HUES64 (cell line): ENCODE results near the gene CSAD.

Experiments
- H3K27ac ChIP-seq: 2 replicates; pipeline ENCODE4 v1.7.0; 2013; ENCODE audit warnings: low read depth, low read length, inconsistent platforms
- H3K27me3 ChIP-seq: 2 replicates; pipeline ENCODE4 v1.6.1; 2013; ENCODE audit warnings: mild to moderate bottlenecking, low read length; ENCODE audit not compliant: insufficient read depth
- H3K36me3 ChIP-seq: 2 replicates; pipeline ENCODE4 v1.6.1; 2013; ENCODE audit warnings: mild to moderate bottlenecking, low read length; ENCODE audit not compliant: insufficient read depth
- H3K4me1 ChIP-seq: 2 replicates; pipeline ENCODE4 v1.6.1; 2013; ENCODE audit warnings: mild to moderate bottlenecking, low read length, moderate library complexity; ENCODE audit not compliant: insufficient read depth
- H3K4me3 ChIP-seq: 2 replicates; pipeline ENCODE4 v1.5.1; 2013; ENCODE audit warnings: mild to moderate bottlenecking, low read length, moderate library complexity
- H3K9ac ChIP-seq: 2 replicates; pipeline ENCODE4 v1.6.1; 2013; ENCODE audit warnings: mild to moderate bottlenecking, low read depth, low read length
- H3K9me3 ChIP-seq: 2 replicates; pipeline ENCODE4 v1.6.1; 2013; ENCODE audit warnings: low read depth, low read length; ENCODE audit not compliant: insufficient read depth
- WGBS: fragments of 150-250, 120-280 bp; methylation state at CpG from one replicate; pipeline ENCODE4 v1.1.7; 2013; ENCODE audit warnings: missing lambda C conversion rate; 5-methylcytosine and 5-hydroxymethylcytosine counted together

CSAD gene

GRCh38 chr12:53223389-53224060, 42.8 kb upstream of the CSAD start:
- Histone ChIP-seq H3K4me3 (peak overlapping the region; percentile 26), H3K36me3 (no peaks in the 10 kb centered on the region), H3K27ac (peak overlapping the region; percentile 38; the same call in 1 of the 2 replicates), H3K27me3 (peaks cover 12% of the 10 kb centered on the region), H3K4me1 (peaks cover 41% of the 10 kb centered on the region), H3K9me3 (no peaks in the 10 kb centered on the region), H3K9ac (peak overlapping the region; percentile 3; the same call in 1 of the 2 replicates)
- WGBS, result 8% methylated on average over 15 of the region's 16 CpGs

GRCh38 chr12:53222806-53223261, 42.1 kb upstream of the CSAD start:
- Histone ChIP-seq H3K27ac (no peak overlapping the region; the same call in 1 of the 2 replicates), H3K4me3 (no peak overlapping the region; the same call in 1 of the 2 replicates)

GRCh38 chr12:53222170-53222721, 41.5 kb upstream of the CSAD start:
- H3K27me3 ChIP-seq, result peaks cover 12% of the 10 kb centered on the region
- no peaks in the 10 kb centered on the region for H3K9me3 ChIP-seq
- peak overlapping the region; percentile 90 for H3K4me3 ChIP-seq
- H3K36me3 ChIP-seq, result no peaks in the 10 kb centered on the region
- peak overlapping the region; percentile 39; the same call in 1 of the 2 replicates for H3K27ac ChIP-seq
- H3K9ac ChIP-seq, result no peak overlapping the region
- H3K4me1 ChIP-seq, result peaks cover 47% of the 10 kb centered on the region
- WGBS, result 25% methylated on average over 4 of the region's 5 CpGs

More at GRCh38 chr12:53222806-53223261, 42.1 kb upstream of the CSAD start:
- Histone ChIP-seq H3K4me1 (peaks cover 48% of the 10 kb centered on the region), H3K27me3 (peaks cover 12% of the 10 kb centered on the region), H3K9ac (no peak overlapping the region), H3K9me3 (no peaks in the 10 kb centered on the region), H3K36me3 (no peaks in the 10 kb centered on the region)
- 30% methylated on average over 4 of the region's 4 CpGs for WGBS

GRCh38 chr12:53221203-53222080, 40.7 kb upstream of the CSAD start:
- peak overlapping the region; percentile 90 for H3K4me3 ChIP-seq
- H3K27ac ChIP-seq, result peak overlapping the region; percentile 86; the same call in 1 of the 2 replicates
- no peaks in the 10 kb centered on the region for H3K9me3 ChIP-seq
- peaks cover 12% of the 10 kb centered on the region for H3K27me3 ChIP-seq
- peak overlapping the region; percentile 58 for H3K9ac ChIP-seq
- no peaks in the 10 kb centered on the region for H3K36me3 ChIP-seq
- peaks cover 48% of the 10 kb centered on the region for H3K4me1 ChIP-seq
- under 1% methylated on average over 68 of the region's 72 CpGs for WGBS

GRCh38 chr12:53220694-53221202, 40.0 kb upstream of the CSAD start:
- under 1% methylated on average over 38 of the region's 42 CpGs for WGBS
- peak overlapping the region; percentile 86; the same call in 1 of the 2 replicates for H3K27ac ChIP-seq
- no peaks in the 10 kb centered on the region for H3K9me3 ChIP-seq
- peaks cover 12% of the 10 kb centered on the region for H3K27me3 ChIP-seq
- peak overlapping the region; percentile 90 for H3K4me3 ChIP-seq
- 0 out of 2 replicates have a peak overlapping the region, but pooled peaks have one; percentile 58 for H3K9ac ChIP-seq
- H3K4me1 ChIP-seq, result peaks cover 52% of the 10 kb centered on the region
- H3K36me3 ChIP-seq, result no peaks in the 10 kb centered on the region

GRCh38 chr12:53219956-53220693, 39.4 kb upstream of the CSAD start:
- Histone ChIP-seq H3K9me3 (no peaks in the 10 kb centered on the region), H3K4me3 (peak overlapping the region; percentile 90), H3K27ac (peak overlapping the region; percentile 42; the same call in 1 of the 2 replicates), H3K4me1 (peaks cover 52% of the 10 kb centered on the region), H3K36me3 (no peaks in the 10 kb centered on the region), H3K27me3 (peaks cover 12% of the 10 kb centered on the region), H3K9ac (peak overlapping the region; percentile 60)
- under 1% methylated on average over 51 of the region's 53 CpGs for WGBS

GRCh38 chr12:53219292-53219955, 38.7 kb upstream of the CSAD start:
- H3K27ac ChIP-seq, result no peak overlapping the region; the same call in 1 of the 2 replicates

GRCh38 chr12:53218551-53219291, 38.0 kb upstream of the CSAD start:
- Histone ChIP-seq H3K27me3 (peaks cover 12% of the 10 kb centered on the region), H3K9me3 (no peaks in the 10 kb centered on the region), H3K4me1 (peaks cover 48% of the 10 kb centered on the region), H3K27ac (no peak overlapping the region; the same call in 1 of the 2 replicates), H3K4me3 (peak overlapping the region; percentile 90), H3K36me3 (peaks cover 9% of the 10 kb centered on the region; the same call in 1 of the 2 replicates), H3K9ac (no peak overlapping the region; the same call in 1 of the 2 replicates)
- 3% methylated on average over 21 of the region's 30 CpGs for WGBS

More at GRCh38 chr12:53219292-53219955, 38.7 kb upstream of the CSAD start:
- Histone ChIP-seq H3K36me3 (0 out of 2 replicates have a peak, but pooled peaks cover 2% of the 10 kb centered on the region), H3K27me3 (peaks cover 12% of the 10 kb centered on the region), H3K9me3 (no peaks in the 10 kb centered on the region), H3K4me3 (peak overlapping the region; percentile 90), H3K9ac (peak overlapping the region; percentile 60), H3K4me1 (peaks cover 52% of the 10 kb centered on the region)
- 1% methylated on average over 27 of the region's 27 CpGs for WGBS

- WGBS, result 17% methylated on average over 3 of the region's 3 CpGs
- Histone ChIP-seq H3K9ac (peak overlapping the region; percentile 5; the same call in 1 of the 2 replicates), H3K27me3 (peaks cover 12% of the 10 kb centered on the region), H3K9me3 (no peaks in the 10 kb centered on the region), H3K36me3 (peaks cover 12% of the 10 kb centered on the region), H3K4me3 (peak overlapping the region; percentile 44), H3K27ac (peak overlapping the region; percentile 99; the same call in 1 of the 2 replicates), H3K4me1 (peaks cover 43% of the 10 kb centered on the region)
Measured at GRCh38 chr12:53217931-53218307, 37.2 kb upstream of the CSAD start.
